HG03095 (cell line): ENCODE results near the gene PDK2.

Experiments
- ATAC-seq: cut with Tn5 transposase; IDR thresholded peaks from one replicate; pipeline ENCODE4 v1.9.1; 2021; ENCODE audit warnings: moderate library complexity; ENCODE audit not compliant: unreplicated experiment

PDK2 gene

GRCh38 chr17:50099003-50099402 lies 3.9 kb downstream of the PDK2 start:
- no peak for ATAC-seq

GRCh38 chr17:50100480-50100883 lies 5.3 kb downstream of the PDK2 start:
- no peak for ATAC-seq

- no peak for ATAC-seq
These were observed 5.8 kb downstream of the PDK2 start for GRCh38 chr17:50100921-50101345.

- ATAC-seq, result no peak
These were observed 6.4 kb downstream of the PDK2 start for GRCh38 chr17:50101346-50102163.

- ATAC-seq, result no peak
These were observed 7.2 kb downstream of the PDK2 start for GRCh38 chr17:50102164-50102991.

GRCh38 chr17:50103252-50103651 lies 8.1 kb downstream of the PDK2 start:
- no peak for ATAC-seq

- ATAC-seq, result no peak
These were observed 8.8 kb downstream of the PDK2 start for GRCh38 chr17:50103941-50104340.

GRCh38 chr17:50105811-50106210 lies 10.7 kb downstream of the PDK2 start:
- ATAC-seq, result no peak

GRCh38 chr17:50106393-50107131 lies 11.4 kb downstream of the PDK2 start:
- no peak for ATAC-seq

- ATAC-seq, result no peak
These were observed 12.8 kb downstream of the PDK2 start for GRCh38 chr17:50107790-50108414.

GRCh38 chr17:50108556-50108955 lies 13.4 kb downstream of the PDK2 start:
- ATAC-seq, result no peak

GRCh38 chr17:50109207-50109606 lies 14.1 kb downstream of the PDK2 start:
- no peak for ATAC-seq

- ATAC-seq, result no peak
These were observed 14.6 kb downstream of the PDK2 start for GRCh38 chr17:50109785-50110184.

- no peak for ATAC-seq
These were observed 15.6 kb downstream of the PDK2 start for GRCh38 chr17:50110591-50111349.

GRCh38 chr17:50111673-50112655 lies 16.8 kb downstream of the PDK2 start:
- no peak for ATAC-seq

- ATAC-seq, result no peak
These were observed 17.5 kb downstream of the PDK2 start for GRCh38 chr17:50112694-50113093.

- no peak for ATAC-seq
These were observed 18.6 kb downstream of the PDK2 start for GRCh38 chr17:50113624-50114320.

- ATAC-seq, result no peak
These were observed 19.2 kb downstream of the PDK2 start for GRCh38 chr17:50114401-50114800.
